Measurements from ENCODE around the gene RBM10.

Gene RBM10

GRCh38 chrX:47200385-47201150 is 55.5 kb downstream of the RBM10 start:
- no peak for DNase-seq

- DNase-seq: no peak
These were observed 56.4 kb downstream of the RBM10 start for GRCh38 chrX:47201345-47201944.

GRCh38 chrX:47202316-47202715 is 57.3 kb downstream of the RBM10 start:
- DNase-seq: no peak

GRCh38 chrX:47202877-47203276 is 57.9 kb downstream of the RBM10 start:
- DNase-seq: no peak

GRCh38 chrX:47204970-47205369 is 59.9 kb downstream of the RBM10 start:
- peak; percentile 7 for DNase-seq

- DNase-seq: no peak
These were observed 61.3 kb downstream of the RBM10 start for GRCh38 chrX:47206316-47206715.

- no peak for DNase-seq
These were observed 63.1 kb downstream of the RBM10 start for GRCh38 chrX:47208108-47208507.

GRCh38 chrX:47209508-47210238 is 64.7 kb downstream of the RBM10 start:
- DNase-seq: no peak

- DNase-seq: no peak
These were observed 65.8 kb downstream of the RBM10 start for GRCh38 chrX:47210661-47211425.

GRCh38 chrX:47212381-47213293 is 67.6 kb downstream of the RBM10 start:
- DNase-seq: no peak

- no peak for DNase-seq
These were observed 69.5 kb downstream of the RBM10 start for GRCh38 chrX:47214435-47215077.

GRCh38 chrX:47215291-47215900 is 70.4 kb downstream of the RBM10 start:
- DNase-seq: no peak

- DNase-seq: no peak
These were observed 71.4 kb downstream of the RBM10 start for GRCh38 chrX:47216393-47216925.

- DNase-seq: peak; percentile 32
These were observed 72.3 kb downstream of the RBM10 start for GRCh38 chrX:47217121-47217851.

GRCh38 chrX:47217852-47218279 is 72.8 kb downstream of the RBM10 start:
- DNase-seq: peak; percentile 96

GRCh38 chrX:47218280-47218919 is 73.4 kb downstream of the RBM10 start, which contains the start of gene CDK16:
CDK16 (plus strand) TSS chrX:47218681; CDS start chrX:47223558, 4,877 bp downstream.
- peak; percentile 79 for DNase-seq

- peak; percentile 59 for DNase-seq
These were observed 74.1 kb downstream of the RBM10 start for GRCh38 chrX:47218920-47219815.

- no peak for DNase-seq
These were observed 76.7 kb downstream of the RBM10 start for GRCh38 chrX:47221756-47222155.
